NCI-H524 (cell line): ENCODE data around the gene PFN1.
"Not testable (repeated sequence)": the region's sequence is repeated elsewhere in the genome, so short reads cannot be mapped to it uniquely, and the experiment has no call there.

Source experiments
- DNase-seq, 2 experiments: peaks; one replicate each; lab custom pipeline; 2025; lab: John Stamatoyannopoulos, UW

The PFN1 gene

GRCh38 chr17:4945176-4945943, 3.0 kb downstream of the PFN1 start:
- DNase-seq: no peak

GRCh38 chr17:4944554-4945175, 3.7 kb downstream of the PFN1 start:
- DNase-seq: no peak

- no peak for DNase-seq
Observed at GRCh38 chr17:4944163-4944553, 4.2 kb downstream of the PFN1 start.

- no peak for DNase-seq
Observed at GRCh38 chr17:4942760-4943508, 5.4 kb downstream of the PFN1 start.

GRCh38 chr17:4941319-4941610, 7.1 kb downstream of the PFN1 start:
- no peak for DNase-seq

- no peak for DNase-seq
Observed at GRCh38 chr17:4940555-4941318, 7.6 kb downstream of the PFN1 start.

- peak; percentile 99 for DNase-seq
Observed at GRCh38 chr17:4939796-4940554, 8.4 kb downstream of the PFN1 start, which contains the start of the genes RNF167 and SLC25A11. Gene RNF167 (plus strand): TSS chr17:4940268. CDS start chr17:4940910, 642 bp downstream. Gene SLC25A11 (minus strand): TSS chr17:4940046. CDS start chr17:4939910, 136 bp downstream.

GRCh38 chr17:4939546-4939795, 8.9 kb downstream of the PFN1 start:
- DNase-seq: peak in 1 of 2 experiments; percentile 52

GRCh38 chr17:4938688-4939545, 9.4 kb downstream of the PFN1 start:
- DNase-seq: peak in 1 of 2 experiments; percentile 48

GRCh38 chr17:4938069-4938491, 10.2 kb downstream of the PFN1 start:
- DNase-seq: no peak

- DNase-seq: no peak
Observed at GRCh38 chr17:4937553-4937952, 10.8 kb downstream of the PFN1 start.

GRCh38 chr17:4936436-4936835, 11.9 kb downstream of the PFN1 start:
- DNase-seq: no peak

- DNase-seq: no peak
Observed at GRCh38 chr17:4935650-4936049, 12.7 kb downstream of the PFN1 start.

- no peak for DNase-seq
Observed at GRCh38 chr17:4934173-4934979, 14.0 kb downstream of the PFN1 start.

- DNase-seq: no peak
Observed at GRCh38 chr17:4933646-4934045, 14.7 kb downstream of the PFN1 start.

GRCh38 chr17:4932756-4933155, 15.6 kb downstream of the PFN1 start:
- no peak for DNase-seq

GRCh38 chr17:4931963-4932362, 16.4 kb downstream of the PFN1 start, which contains the start of gene GP1BA:
Gene GP1BA (plus strand): TSS chr17:4932277. CDS start chr17:4932605, 328 bp downstream.
- DNase-seq: no peak

GRCh38 chr17:4928881-4929280, 19.4 kb downstream of the PFN1 start:
- DNase-seq: no peak

GRCh38 chr17:4926577-4927335, 21.6 kb downstream of the PFN1 start:
- not testable (repeated sequence) for DNase-seq
